K562 (cell line): ENCODE results near the gene B3GNT4.
"Not testable (repeated sequence)": the region's sequence is repeated elsewhere in the genome, so short reads cannot be mapped to it uniquely, and the experiment has no call there.

ENCODE experiments used
- EP300 ChIP-seq: IDR thresholded peaks from 2 replicates; pipeline ENCODE4 v1.6.1; 2012; ENCODE audit warnings: low read length, improper control_type of control experiment
- MYBL2 ChIP-seq, 2 experiments: fragments of 450-650 bp in 1 of 2; sonication (generic) in 1 of 2; formaldehyde crosslinking in 1 of 2; IDR thresholded peaks; 2 replicates each; pipeline versions ENCODE4 v1.6.1 to v1.8.1; 2017 to 2022; ENCODE audit warnings: borderline replicate concordance in 1 of 2, inconsistent platforms in 1 of 2, low read depth in 1 of 2, mild to moderate bottlenecking in 1 of 2, missing genetic modification reagents in 1 of 2, moderate library complexity in 1 of 2
- NEUROD1 ChIP-seq: fragments of 150-350 bp; IDR thresholded peaks from 2 replicates; pipeline ENCODE4 v1.6.1; 2014; ENCODE audit warnings: borderline replicate concordance, low read length, low read depth; ENCODE audit not compliant: partially characterized antibody
- POLR2A ChIP-seq: fragments of 450-650 bp; conservative IDR thresholded peaks from 2 replicates; pipeline ENCODE4 v1.6.1; 2016
- RBBP5 ChIP-seq: fragments of 200-600 bp; sonication (generic); IDR thresholded peaks from 2 replicates; pipeline ENCODE4 v1.6.1; 2012; ENCODE audit warnings: borderline replicate concordance, mild to moderate bottlenecking, low read length, control low read depth, inconsistent platforms; ENCODE audit not compliant: insufficient read depth, poor library complexity, severe bottlenecking
- TOE1 ChIP-seq, 2 experiments: fragments of 450-650 bp in 1 of 2; sonication (generic) in 1 of 2; formaldehyde crosslinking in 1 of 2; IDR thresholded peaks; 2 replicates each; pipeline versions ENCODE4 v1.7.1 to v1.8.0; 2016 to 2022; ENCODE audit warnings: borderline replicate concordance in 2 of 2, mild to moderate bottlenecking in 2 of 2, antibody characterized with exemption in 1 of 2, inconsistent platforms in 1 of 2, low read depth in 1 of 2, missing genetic modification reagents in 1 of 2, moderate library complexity in 1 of 2
- ZNF224 ChIP-seq: sonication (generic); formaldehyde crosslinking; IDR thresholded peaks from 2 replicates; pipeline ENCODE4 v1.8.0; 2022; ENCODE audit warnings: mild to moderate bottlenecking, missing genetic modification reagents
- ZSCAN32 ChIP-seq: fragments of 450-650 bp; formaldehyde crosslinking; IDR thresholded peaks from 2 replicates; pipeline ENCODE4 v1.4.0; 2020; ENCODE audit warnings: mild to moderate bottlenecking, moderate library complexity
- TF ChIP-seq, protein P1 (sequence below): sonication (generic); formaldehyde crosslinking; IDR thresholded peaks from 2 replicates; pipeline ENCODE4 v1.8.1; 2023; ENCODE audit warnings: mild to moderate bottlenecking, missing genetic modification reagents
- TF ChIP-seq, protein P2 (sequence below), 3 experiments: IDR thresholded peaks in 2 of 3; conservative IDR thresholded peaks in 1 of 3; 2 replicates each; pipeline ENCODE4 v1.5.1; 2011 to 2012; ENCODE audit warnings: low read length in 3 of 3, mild to moderate bottlenecking in 3 of 3, control low read depth in 2 of 3, improper control_type of control experiment in 1 of 3, inconsistent platforms in 1 of 3, low read depth in 1 of 3, mixed read lengths in 1 of 3, moderate library complexity in 1 of 3; ENCODE audit not compliant: insufficient read depth in 2 of 3
- TF ChIP-seq, protein P3 (sequence below): sonication (generic); formaldehyde crosslinking; IDR thresholded peaks from 2 replicates; pipeline ENCODE4 v1.5.0; 2020; ENCODE audit warnings: missing genetic modification reagents

DNA sequence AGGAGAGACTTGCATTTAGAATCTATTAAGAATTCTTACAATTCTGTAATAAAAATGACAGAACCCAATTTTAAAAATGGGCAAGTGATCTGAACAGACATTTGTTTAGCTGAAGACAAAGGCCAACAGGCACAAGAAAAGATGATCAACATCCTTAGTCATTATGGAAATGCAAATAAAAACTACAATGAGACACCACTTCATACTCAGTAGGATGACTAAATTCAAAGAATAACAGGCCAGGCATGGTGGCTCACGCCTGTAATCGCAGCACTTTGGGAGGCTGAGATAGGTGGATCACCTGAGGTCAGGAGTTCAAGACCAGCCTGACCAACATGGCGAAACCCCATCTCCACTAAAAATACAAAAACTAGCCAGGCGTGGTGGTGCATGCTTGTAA is 55.0 kb downstream of the B3GNT4 start:
- TF ChIP-seq POLR2A; ZNF224 (CRISPR knock-in tag); EP300; NEUROD1; TOE1 (IDR thresholded peaks at IDR 0.05; ENCODE audit: borderline replicate concordance); TOE1 (CRISPR knock-in tag; IDR thresholded peaks at IDR 0.05; ENCODE audit: borderline replicate concordance, low read depth); MYBL2 (IDR thresholded peaks at IDR 0.05; ENCODE audit: low read depth); MYBL2 (CRISPR knock-in tag; IDR thresholded peaks at IDR 0.05; ENCODE audit: borderline replicate concordance); ZSCAN32 (CRISPR knock-in tag); RBBP5: not testable (repeated sequence)
- TF ChIP-seq, protein P1, sequence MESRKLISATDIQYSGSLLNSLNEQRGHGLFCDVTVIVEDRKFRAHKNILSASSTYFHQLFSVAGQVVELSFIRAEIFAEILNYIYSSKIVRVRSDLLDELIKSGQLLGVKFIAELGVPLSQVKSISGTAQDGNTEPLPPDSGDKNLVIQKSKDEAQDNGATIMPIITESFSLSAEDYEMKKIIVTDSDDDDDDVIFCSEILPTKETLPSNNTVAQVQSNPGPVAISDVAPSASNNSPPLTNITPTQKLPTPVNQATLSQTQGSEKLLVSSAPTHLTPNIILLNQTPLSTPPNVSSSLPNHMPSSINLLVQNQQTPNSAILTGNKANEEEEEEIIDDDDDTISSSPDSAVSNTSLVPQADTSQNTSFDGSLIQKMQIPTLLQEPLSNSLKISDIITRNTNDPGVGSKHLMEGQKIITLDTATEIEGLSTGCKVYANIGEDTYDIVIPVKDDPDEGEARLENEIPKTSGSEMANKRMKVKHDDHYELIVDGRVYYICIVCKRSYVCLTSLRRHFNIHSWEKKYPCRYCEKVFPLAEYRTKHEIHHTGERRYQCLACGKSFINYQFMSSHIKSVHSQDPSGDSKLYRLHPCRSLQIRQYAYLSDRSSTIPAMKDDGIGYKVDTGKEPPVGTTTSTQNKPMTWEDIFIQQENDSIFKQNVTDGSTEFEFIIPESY (CRISPR knock-in tag): not testable (repeated sequence)
- TF ChIP-seq, protein P2, sequence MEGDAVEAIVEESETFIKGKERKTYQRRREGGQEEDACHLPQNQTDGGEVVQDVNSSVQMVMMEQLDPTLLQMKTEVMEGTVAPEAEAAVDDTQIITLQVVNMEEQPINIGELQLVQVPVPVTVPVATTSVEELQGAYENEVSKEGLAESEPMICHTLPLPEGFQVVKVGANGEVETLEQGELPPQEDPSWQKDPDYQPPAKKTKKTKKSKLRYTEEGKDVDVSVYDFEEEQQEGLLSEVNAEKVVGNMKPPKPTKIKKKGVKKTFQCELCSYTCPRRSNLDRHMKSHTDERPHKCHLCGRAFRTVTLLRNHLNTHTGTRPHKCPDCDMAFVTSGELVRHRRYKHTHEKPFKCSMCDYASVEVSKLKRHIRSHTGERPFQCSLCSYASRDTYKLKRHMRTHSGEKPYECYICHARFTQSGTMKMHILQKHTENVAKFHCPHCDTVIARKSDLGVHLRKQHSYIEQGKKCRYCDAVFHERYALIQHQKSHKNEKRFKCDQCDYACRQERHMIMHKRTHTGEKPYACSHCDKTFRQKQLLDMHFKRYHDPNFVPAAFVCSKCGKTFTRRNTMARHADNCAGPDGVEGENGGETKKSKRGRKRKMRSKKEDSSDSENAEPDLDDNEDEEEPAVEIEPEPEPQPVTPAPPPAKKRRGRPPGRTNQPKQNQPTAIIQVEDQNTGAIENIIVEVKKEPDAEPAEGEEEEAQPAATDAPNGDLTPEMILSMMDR (IDR thresholded peaks at IDR 0.05 in 2 of 3, conservative IDR thresholded peaks at IDR 0.05 in 1 of 3; ENCODE audit: insufficient read depth in 2 of 3, low read depth in 1 of 3, low read length in 3 of 3): not testable (repeated sequence)
- TF ChIP-seq, protein P3, sequence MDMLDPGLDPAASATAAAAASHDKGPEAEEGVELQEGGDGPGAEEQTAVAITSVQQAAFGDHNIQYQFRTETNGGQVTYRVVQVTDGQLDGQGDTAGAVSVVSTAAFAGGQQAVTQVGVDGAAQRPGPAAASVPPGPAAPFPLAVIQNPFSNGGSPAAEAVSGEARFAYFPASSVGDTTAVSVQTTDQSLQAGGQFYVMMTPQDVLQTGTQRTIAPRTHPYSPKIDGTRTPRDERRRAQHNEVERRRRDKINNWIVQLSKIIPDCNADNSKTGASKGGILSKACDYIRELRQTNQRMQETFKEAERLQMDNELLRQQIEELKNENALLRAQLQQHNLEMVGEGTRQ (CRISPR knock-in tag): not testable (repeated sequence)
